Activated naive CD8-positive, alpha-beta T cell (primary cell): Measurements from ENCODE around the gene RIOK3.

Experiments used
- H3K27ac Mint-ChIP-seq: one replicate; pipeline ENCODE4 v1.8.0; 2021; ENCODE audit warnings: mixed read lengths
- H3K27me3 Mint-ChIP-seq: one replicate; pipeline ENCODE4 v1.8.0; 2021; ENCODE audit warnings: mixed read lengths
- H3K36me3 Mint-ChIP-seq: one replicate; pipeline ENCODE4 v1.8.0; 2021; ENCODE audit warnings: mixed read lengths
- H3K4me1 Mint-ChIP-seq: one replicate; pipeline ENCODE4 v1.8.0; 2021; ENCODE audit warnings: low read depth, mixed read lengths
- H3K4me3 Mint-ChIP-seq: one replicate; pipeline ENCODE4 v1.8.0; 2021; ENCODE audit warnings: mild to moderate bottlenecking, mixed read lengths
- H3K9me3 Mint-ChIP-seq: one replicate; pipeline ENCODE4 v1.8.0; 2021; ENCODE audit warnings: low read depth, mixed read lengths

Gene RIOK3

DNA sequence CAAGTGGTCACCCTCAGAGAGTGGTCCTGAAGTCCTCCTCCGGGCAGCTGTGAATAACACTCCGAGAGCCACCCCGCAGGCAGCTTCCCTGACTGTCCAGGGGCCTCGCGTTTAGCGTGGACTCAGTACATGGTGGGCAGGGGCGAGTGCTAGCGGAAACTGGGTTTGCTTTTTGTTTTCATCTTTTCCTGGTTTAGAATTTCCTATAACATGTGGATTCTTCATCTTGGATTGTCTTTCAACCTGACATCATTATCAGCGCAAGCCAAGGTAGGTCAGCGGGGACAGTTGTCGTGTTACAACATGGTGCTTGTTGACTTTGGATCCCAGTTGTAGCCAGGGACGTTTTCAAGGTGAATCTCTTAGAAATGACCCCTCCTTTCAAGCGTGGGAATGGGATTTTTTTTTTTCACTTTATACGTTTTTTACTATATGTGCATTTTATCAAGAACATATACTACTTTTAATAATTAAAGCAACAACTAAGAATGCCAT lies 71.2 kb downstream of the RIOK3 start:
- H3K4me1 Mint-ChIP-seq = peaks cover 4% of the 10 kb centered on the region
- no peaks in the 10 kb centered on the region for H3K27me3 Mint-ChIP-seq
- no peaks in the 10 kb centered on the region for H3K9me3 Mint-ChIP-seq
- H3K36me3 Mint-ChIP-seq = peaks cover 9% of the 10 kb centered on the region
- no peak overlapping the region for H3K4me3 Mint-ChIP-seq
- H3K27ac Mint-ChIP-seq = peak overlapping the region; percentile 67

DNA sequence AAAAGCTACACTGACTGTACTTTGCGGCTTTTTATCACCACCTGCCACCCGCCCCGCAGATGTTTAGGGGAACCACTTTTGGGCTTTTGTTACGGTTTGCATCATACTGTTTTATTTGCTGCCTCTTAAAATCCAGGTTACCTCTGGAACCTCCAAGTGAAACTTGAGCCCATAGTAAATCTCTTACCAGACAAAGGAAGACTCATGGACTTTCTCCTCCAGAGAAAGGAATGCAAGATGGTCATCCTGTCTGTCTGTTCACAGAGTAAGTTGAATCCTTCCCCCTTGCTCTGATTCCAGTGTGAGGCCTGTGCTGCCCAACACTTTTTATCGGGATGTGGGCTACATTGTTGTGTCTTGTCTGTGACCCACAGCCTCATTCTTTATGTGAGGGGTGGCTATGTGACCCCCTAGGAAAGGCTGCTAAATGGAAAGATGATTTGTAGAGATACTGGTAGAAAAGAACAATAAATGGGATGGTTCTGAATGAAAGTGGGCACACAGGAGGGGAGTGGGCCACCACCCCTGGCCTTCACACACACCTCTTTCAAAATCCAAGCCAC lies 73.5 kb downstream of the RIOK3 start:
- Mint-ChIP-seq H3K27ac (peak overlapping the region; percentile 25), H3K9me3 (no peaks in the 10 kb centered on the region), H3K4me3 (no peak overlapping the region), H3K27me3 (no peaks in the 10 kb centered on the region), H3K4me1 (peaks cover 10% of the 10 kb centered on the region), H3K36me3 (peaks cover 6% of the 10 kb centered on the region)

DNA sequence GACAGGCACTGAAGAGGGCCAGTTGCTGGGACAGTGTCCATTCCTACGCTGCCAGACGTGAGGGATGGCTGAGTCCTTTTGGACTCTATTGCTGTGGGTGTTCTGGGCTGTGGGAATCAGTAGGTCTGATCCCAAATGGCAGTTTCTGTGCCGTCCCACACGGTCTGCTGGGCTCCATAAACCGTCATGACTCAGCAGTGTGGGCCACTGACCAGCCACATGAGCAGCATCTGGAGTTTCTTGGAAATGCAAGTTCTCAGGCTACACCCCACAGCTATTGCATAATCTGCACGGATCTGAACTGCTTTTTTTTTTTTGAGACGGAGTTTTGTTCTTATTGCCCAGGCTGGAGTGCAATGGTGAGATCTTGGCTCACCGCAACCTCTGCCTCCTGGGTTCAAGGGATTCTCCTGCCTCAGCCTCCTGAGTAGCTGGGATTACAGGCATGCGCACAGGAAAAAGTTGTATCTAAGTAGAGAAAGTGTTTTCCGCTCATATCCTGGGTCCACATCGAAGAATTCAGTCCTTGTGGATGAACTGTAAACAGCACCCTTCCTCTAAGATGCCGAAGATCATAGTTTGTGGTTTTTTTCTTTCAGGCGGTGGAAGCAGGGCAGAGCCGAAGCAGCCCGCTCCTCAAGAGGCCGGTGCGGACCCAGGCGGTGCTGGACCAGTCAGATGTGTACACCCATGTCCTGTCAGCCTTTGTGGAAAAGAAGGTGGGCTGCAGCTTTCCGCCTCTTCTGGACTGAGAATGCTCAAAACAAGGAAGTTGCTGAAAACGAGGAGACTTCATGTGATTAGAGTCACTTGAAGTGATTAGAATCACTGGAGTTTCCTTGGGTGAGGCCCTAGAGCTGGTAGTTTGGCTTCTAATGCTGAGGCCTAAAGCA lies 75.7 kb downstream of the RIOK3 start:
- Mint-ChIP-seq H3K27me3 (no peaks in the 10 kb centered on the region), H3K4me1 (peaks cover 8% of the 10 kb centered on the region), H3K9me3 (no peaks in the 10 kb centered on the region), H3K36me3 (peaks cover 1% of the 10 kb centered on the region), H3K27ac (peak overlapping the region; percentile 54), H3K4me3 (no peak overlapping the region)

DNA sequence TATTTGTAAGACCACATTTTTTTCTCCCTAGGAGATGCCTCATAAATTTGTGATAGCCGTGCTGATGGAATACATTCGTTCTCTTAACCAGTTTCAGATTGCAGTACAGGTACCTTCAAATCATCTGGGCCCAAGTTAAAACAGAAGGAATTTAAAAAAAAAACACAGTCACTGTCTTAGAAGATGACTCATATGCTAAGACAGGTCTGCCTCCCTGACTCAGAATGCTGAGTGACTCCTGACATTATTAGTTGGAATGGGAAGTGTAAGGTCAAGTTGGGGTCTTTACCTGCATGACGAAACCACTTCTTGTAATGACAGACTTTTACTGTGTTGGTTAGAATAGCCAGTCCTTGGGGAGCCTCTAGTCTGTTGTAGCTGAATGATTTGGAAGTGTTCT lies 76.5 kb downstream of the RIOK3 start:
- peak overlapping the region; percentile 54 for H3K27ac Mint-ChIP-seq
- no peaks in the 10 kb centered on the region for H3K36me3 Mint-ChIP-seq
- no peak overlapping the region for H3K4me3 Mint-ChIP-seq
- peaks cover 7% of the 10 kb centered on the region for H3K4me1 Mint-ChIP-seq
- H3K9me3 Mint-ChIP-seq = no peaks in the 10 kb centered on the region
- H3K27me3 Mint-ChIP-seq = no peaks in the 10 kb centered on the region

DNA sequence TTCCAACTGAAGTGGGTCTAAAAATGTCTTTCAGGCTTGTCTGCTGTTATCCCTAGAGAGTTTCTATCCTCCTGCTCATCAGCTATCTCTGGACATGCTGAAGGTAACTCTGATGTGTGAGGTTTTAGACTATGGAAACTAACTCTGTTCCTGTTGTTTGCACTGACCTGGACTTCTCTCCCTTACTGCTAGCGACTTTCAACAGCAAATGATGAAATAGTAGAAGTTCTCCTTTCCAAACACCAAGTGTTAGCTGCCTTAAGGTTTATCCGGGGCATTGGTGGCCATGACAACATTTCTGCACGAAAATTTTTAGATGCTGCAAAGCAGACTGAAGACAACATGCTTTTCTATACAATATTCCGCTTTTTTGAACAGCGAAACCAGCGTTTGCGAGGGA lies 77.1 kb downstream of the RIOK3 start:
- no peak overlapping the region for H3K4me3 Mint-ChIP-seq
- no peaks in the 10 kb centered on the region for H3K9me3 Mint-ChIP-seq
- H3K4me1 Mint-ChIP-seq = peaks cover 7% of the 10 kb centered on the region
- H3K36me3 Mint-ChIP-seq = no peaks in the 10 kb centered on the region
- no peaks in the 10 kb centered on the region for H3K27me3 Mint-ChIP-seq
- H3K27ac Mint-ChIP-seq = peak overlapping the region; percentile 54

DNA sequence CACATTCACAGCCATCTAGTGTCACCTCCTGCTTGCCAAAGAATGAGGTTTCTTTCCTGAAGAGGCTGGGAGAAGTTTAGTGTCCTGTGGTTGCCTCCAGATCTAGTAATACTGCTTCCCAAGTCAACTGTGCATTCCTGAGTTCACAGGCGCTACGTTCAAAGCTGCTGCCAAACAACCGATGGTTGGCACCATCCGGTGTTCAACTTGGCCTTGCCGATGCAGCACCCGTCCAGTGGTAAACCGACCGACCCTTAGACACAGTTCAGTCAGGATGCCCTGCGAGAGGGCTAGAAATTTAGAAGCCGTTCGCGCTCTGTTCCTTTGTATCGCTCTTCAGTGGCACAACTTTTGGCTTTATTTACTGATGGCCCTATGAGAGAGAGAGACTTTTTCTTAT lies 78.8 kb downstream of the RIOK3 start:
- Mint-ChIP-seq H3K4me3 (no peak overlapping the region), H3K36me3 (peaks cover 2% of the 10 kb centered on the region), H3K9me3 (no peaks in the 10 kb centered on the region), H3K27ac (peak overlapping the region; percentile 54), H3K4me1 (peaks cover 7% of the 10 kb centered on the region), H3K27me3 (no peaks in the 10 kb centered on the region)
